H1 (cell line): ENCODE results near the gene TBX15. TPM values are rescaled to one million over a fixed set of nuclear protein-coding genes. Genes with fewer than 3 reads are reported as not detected.
A peak's percentile ranks its signal among the peaks of the same experiment; 100 is the strongest.

Source experiments
- CTCF ChIA-PET: fragments of 300-600 bp; sonication (Branson Sonifier 250); formaldehyde crosslinking; loops from one replicate; lab custom pipeline; 2021; ENCODE audit not compliant: partially characterized antibody; lab: Charles Lee
- POLR2A ChIA-PET: fragments of 300-600 bp; sonication (Branson Sonifier 250); formaldehyde crosslinking; loops from one replicate; lab custom pipeline; 2021; ENCODE audit warnings: inconsistent platforms; ENCODE audit not compliant: partially characterized antibody; lab: Charles Lee
- DNase-seq, 2 experiments: peaks; one replicate each; pipeline versions ENCODE4 v3.0.0 to v3.0.0-alpha.2; 2010 to 2022; ENCODE audit warnings: low spot score in 2 of 2, low read depth in 1 of 2, mixed read lengths in 1 of 2
- FAIRE-seq: peaks from 2 replicates; lab custom pipeline; 2011; peaks lifted over from hg19 to GRCh38; lab: Jason Lieb, UNC
- H2AFZ ChIP-seq: 2 replicates; pipeline ENCODE4 v1.8.1; 2012; ENCODE audit warnings: low read length, inconsistent platforms
- H2AK5ac ChIP-seq: 2 replicates; pipeline ENCODE4 v1.6.1; 2013; ENCODE audit warnings: low read depth, low read length
- H2BK120ac ChIP-seq: replicated peaks from 2 replicates; pipeline ENCODE3; 2013; ENCODE audit warnings: low read depth, low read length, inconsistent platforms
- H2BK12ac ChIP-seq: 2 replicates; pipeline ENCODE4 v1.6.1; 2013; ENCODE audit warnings: low read depth, low read length
- H2BK15ac ChIP-seq: 2 replicates; pipeline ENCODE4 v1.6.1; 2013; ENCODE audit warnings: low read length
- H2BK20ac ChIP-seq: 2 replicates; pipeline ENCODE4 v1.6.1; 2013; ENCODE audit warnings: low read length
- H2BK5ac ChIP-seq: 2 replicates; pipeline ENCODE4 v1.6.1; 2013; ENCODE audit warnings: low read depth, low read length
- H3K14ac ChIP-seq: 2 replicates; pipeline ENCODE4 v1.6.1; 2013; ENCODE audit warnings: inconsistent platforms; ENCODE audit not compliant: insufficient read length
- H3K18ac ChIP-seq: 2 replicates; pipeline ENCODE4 v1.6.1; 2013; ENCODE audit warnings: low read length; ENCODE audit errors: extremely low read depth
- H3K23ac ChIP-seq: 2 replicates; pipeline ENCODE4 v1.6.1; 2013; ENCODE audit warnings: inconsistent platforms; ENCODE audit not compliant: insufficient read length
- H3K23me2 ChIP-seq: 2 replicates; pipeline ENCODE4 v1.6.1; 2013; ENCODE audit warnings: low read depth, low read length
- H3K27ac ChIP-seq: 2 replicates; pipeline ENCODE4 v1.6.1; 2011; ENCODE audit warnings: low read depth, low read length, inconsistent platforms
- H3K27me3 ChIP-seq, 4 experiments: replicated peaks in 1 of 4; 1 replicate in 1 of 4; 2 replicates in 3 of 4; pipeline versions ENCODE4 v1.6.1 to v1.8.1; 2011 to 2013; ENCODE audit warnings: low read length in 3 of 4, mild to moderate bottlenecking in 3 of 4, inconsistent platforms in 2 of 4, mixed read lengths in 2 of 4, moderate library complexity in 1 of 4; ENCODE audit not compliant: control insufficient read depth in 3 of 4, insufficient read depth in 3 of 4; ENCODE audit errors: extremely low read depth in 1 of 4
- H3K36me3 ChIP-seq, 4 experiments: 2 replicates each; pipeline versions ENCODE4 v1.6.1 to v1.8.1; 2011 to 2013; ENCODE audit warnings: mild to moderate bottlenecking in 4 of 4, low read length in 3 of 4, moderate library complexity in 2 of 4, control low read depth in 1 of 4, inconsistent platforms in 1 of 4; ENCODE audit not compliant: insufficient read depth in 4 of 4, control insufficient read depth in 2 of 4
- H3K4ac ChIP-seq: replicated peaks from 2 replicates; pipeline ENCODE3; 2013; ENCODE audit warnings: low read length, low read depth, mixed read lengths, inconsistent platforms; ENCODE audit not compliant: insufficient read length
- H3K4me1 ChIP-seq, 4 experiments: replicated peaks in 1 of 4; 1 replicate in 1 of 4; 2 replicates in 3 of 4; pipeline versions ENCODE4 v1.6.1 to v1.8.1; 2011 to 2013; ENCODE audit warnings: low read length in 3 of 4, inconsistent platforms in 2 of 4, mixed read lengths in 1 of 4; ENCODE audit not compliant: insufficient read depth in 4 of 4, control insufficient read depth in 3 of 4
- H3K4me2 ChIP-seq, 2 experiments: 2 replicates each; pipeline versions ENCODE4 v1.6.1 to v1.8.1; 2011 to 2013; ENCODE audit warnings: low read depth in 2 of 2, low read length in 2 of 2, control low read depth in 1 of 2, inconsistent platforms in 1 of 2, mild to moderate bottlenecking in 1 of 2; ENCODE audit not compliant: insufficient read depth in 1 of 2
- H3K4me3 ChIP-seq, 4 experiments: fragments of 200-600, 300-600 bp in 1 of 4; sonication (generic), shearing (Covaris generic), sonication (Bioruptor Twin) in 1 of 4; 2 replicates each; pipeline versions ENCODE4 v1.5.1 to v1.8.1; 2011 to 2016; ENCODE audit warnings: low read length in 4 of 4, low read depth in 3 of 4, control low read depth in 2 of 4, inconsistent platforms in 2 of 4, mild to moderate bottlenecking in 2 of 4, mixed read lengths in 1 of 4, moderate library complexity in 1 of 4; ENCODE audit not compliant: insufficient read depth in 2 of 4; ENCODE audit errors: extremely low read depth in 1 of 4
- H3K56ac ChIP-seq: replicated peaks from 2 replicates; pipeline ENCODE3; 2013; ENCODE audit warnings: low read depth, mild to moderate bottlenecking, mixed read lengths, low read length, inconsistent platforms; ENCODE audit not compliant: insufficient read length
- H3K79me1 ChIP-seq: 2 replicates; pipeline ENCODE4 v1.6.1; 2013; ENCODE audit warnings: low read depth, low read length, control low read depth
- H3K79me2 ChIP-seq, 2 experiments: 2 replicates each; pipeline versions ENCODE4 v1.6.1 to v1.8.1; 2012 to 2013; ENCODE audit warnings: low read length in 2 of 2, mild to moderate bottlenecking in 2 of 2, inconsistent platforms in 1 of 2; ENCODE audit not compliant: insufficient read depth in 2 of 2, control insufficient read depth in 1 of 2
- H3K9ac ChIP-seq, 4 experiments: replicated peaks in 1 of 4; 1 replicate in 1 of 4; 2 replicates in 3 of 4; pipeline versions ENCODE4 v1.6.1 to v1.8.1; 2011 to 2013; ENCODE audit warnings: low read depth in 3 of 4, low read length in 3 of 4, control low read depth in 2 of 4, mild to moderate bottlenecking in 2 of 4, moderate library complexity in 2 of 4, inconsistent platforms in 1 of 4; ENCODE audit errors: extremely low read depth in 1 of 4
- H3K9me3 ChIP-seq, 2 experiments: 2 replicates each; pipeline versions ENCODE4 v1.6.1 to v1.8.1; 2012 to 2013; ENCODE audit warnings: mild to moderate bottlenecking in 2 of 2, moderate library complexity in 2 of 2, control low read depth in 1 of 2, inconsistent platforms in 1 of 2, low read depth in 1 of 2, low read length in 1 of 2, mixed read lengths in 1 of 2; ENCODE audit not compliant: insufficient read depth in 2 of 2
- H4K20me1 ChIP-seq, 2 experiments: replicated peaks in 1 of 2; 2 replicates each; pipeline versions ENCODE3 to v1.8.1; 2011 to 2013; ENCODE audit warnings: inconsistent platforms in 2 of 2, low read length in 2 of 2, mild to moderate bottlenecking in 1 of 2; ENCODE audit not compliant: insufficient read depth in 2 of 2, control insufficient read depth in 1 of 2
- H4K5ac ChIP-seq: 2 replicates; pipeline ENCODE4 v1.6.1; 2013; ENCODE audit warnings: low read length, low read depth, mixed read lengths, inconsistent platforms; ENCODE audit not compliant: insufficient read length
- H4K8ac ChIP-seq: 2 replicates; pipeline ENCODE4 v1.8.0; 2013; ENCODE audit warnings: mild to moderate bottlenecking, moderate library complexity, low read length, inconsistent platforms; ENCODE audit not compliant: insufficient read depth; ENCODE audit errors: extremely low read depth
- H4K91ac ChIP-seq: replicated peaks from 2 replicates; pipeline ENCODE3; 2013; ENCODE audit warnings: low read length, mixed read lengths, inconsistent platforms; ENCODE audit not compliant: insufficient read length
- ATF3 ChIP-seq: IDR thresholded peaks from 2 replicates; pipeline ENCODE4 v1.6.1; 2011; ENCODE audit warnings: low read depth, mild to moderate bottlenecking, low read length; ENCODE audit not compliant: insufficient read depth
- CTCF ChIP-seq, 3 experiments: IDR thresholded peaks; 1 replicate in 2 of 3; 2 replicates in 1 of 3; pipeline versions ENCODE4 v1.5.1 to v1.6.1; 2011; ENCODE audit warnings: low read length in 3 of 3, mild to moderate bottlenecking in 3 of 3, inconsistent platforms in 2 of 3, low read depth in 1 of 3, moderate library complexity in 1 of 3; ENCODE audit not compliant: insufficient read depth in 1 of 3; ENCODE audit errors: control extremely low read depth in 1 of 3
- EZH2 ChIP-seq: fragments of 200-600 bp; sonication (generic); IDR thresholded peaks from 2 replicates; pipeline ENCODE4 v1.7.1; 2012; ENCODE audit warnings: low read depth, mild to moderate bottlenecking, moderate library complexity, low read length, inconsistent platforms; ENCODE audit not compliant: severe bottlenecking
- FOSL1 ChIP-seq: IDR thresholded peaks from 2 replicates; pipeline ENCODE4 v1.6.1; 2011; ENCODE audit warnings: mild to moderate bottlenecking, low read depth, low read length, moderate library complexity; ENCODE audit not compliant: insufficient read depth
- JUN ChIP-seq: IDR thresholded peaks from 2 replicates; pipeline ENCODE4 v1.6.1; 2011; ENCODE audit warnings: low read depth, mild to moderate bottlenecking, improper control_type of control experiment, low read length
- MAFK ChIP-seq: IDR thresholded peaks from 2 replicates; pipeline ENCODE4 v1.6.1; 2012; ENCODE audit warnings: low read depth, mild to moderate bottlenecking, improper control_type of control experiment, low read length
- RXRA ChIP-seq: IDR thresholded peaks from 2 replicates; pipeline ENCODE4 v1.6.1; 2011; ENCODE audit warnings: low read depth, mild to moderate bottlenecking, low read length, moderate library complexity; ENCODE audit not compliant: insufficient read depth
- WGBS, 2 experiments: shearing (Covaris generic) in 1 of 2; methylation state at CpG; one replicate each; pipeline versions ENCODE4 v1.1.6 to v1.1.7; 2013 to 2015; ENCODE audit warnings: low lambda C conversion rate in 2 of 2, mixed read lengths in 2 of 2, inconsistent platforms in 1 of 2, low coverage in 1 of 2, missing lambda C conversion rate in 1 of 2; ENCODE audit not compliant: insufficient replicate concordance in 2 of 2, insufficient coverage in 1 of 2, insufficient read length in 1 of 2; ENCODE audit errors: extremely low coverage in 1 of 2, missing lambda C conversion rate in 1 of 2; 5-methylcytosine and 5-hydroxymethylcytosine counted together
- polyA plus RNA-seq, 7 experiments: library from polyadenylated mRNA; depleted of rRNA in 3 of 7; stranded (reverse) in 5 of 7; unstranded in 2 of 7; fragments of >200 nt in 5 of 7; fragments of 200-250 nt in 2 of 7; gene quantifications; 1 replicate in 5 of 7; 2 replicates in 1 of 7; 4 replicates in 1 of 7; pipeline versions ENCODE4 v1.2.1 to v1.2.3, GENCODE V29; 2011 to 2013; ENCODE audit warnings: missing spikeins in 2 of 7, mixed read lengths in 2 of 7
- total RNA-seq: library from RNA; stranded (reverse); fragmentation: NEBNext Ultra II Directional; extraction: Animal tissue kit (Norgen Biotek cat#: 25700); gene quantifications from 2 replicates; pipeline ENCODE4 v1.2.1, GENCODE V29; 2021

The TBX15 gene
- total and polyA plus RNA-seq, 2 of the 8 experiments (the other 6 are each of a cell fraction or from before 2014, with no cell fraction given) = 0.14 to 0.24 TPM

GRCh38 chr1:119007670-119008482 lies 19.7 kb upstream of the TBX15 start:
- no peak overlapping the region for H3K14ac ChIP-seq
- TF ChIP-seq ATF3 (no peak), CTCF (IDR thresholded peaks at IDR 0.05; ENCODE audit: control extremely low read depth in 1 of 3, insufficient read depth in 1 of 3, low read depth in 1 of 3, low read length in 3 of 3) (no peak), JUN (no peak), MAFK (no peak), RXRA (no peak), FOSL1 (no peak), EZH2 (peak; percentile 96)

More at GRCh38 chr1:119007670-119008482, 19.7 kb upstream of the TBX15 start:
- CTCF ChIA-PET = interaction anchor here (0.6 to 3.2 kb wide), 41 partner anchors 8 to 990 kb away, joined by 3 to 24 read pairs (median 4); partner anchors contain the start of gene TBX15
- Histone ChIP-seq H3K23me2 (peaks cover 2% of the 10 kb centered on the region; the same call in 1 of the 2 replicates), H3K27me3 (peaks cover 56 to 69% (median 62%) of the 10 kb centered on the region in 4 experiments), H3K18ac (no peak overlapping the region), H3K27ac (no peak overlapping the region), H4K20me1 (peaks cover 0 to 9% of the 10 kb centered on the region in 2 experiments), H3K23ac (no peak overlapping the region), H3K79me1 (no peaks in the 10 kb centered on the region), H3K9me3 (no peaks in the 10 kb centered on the region), H2BK120ac (no peak overlapping the region), H4K8ac (no peak overlapping the region), H3K4me2 (peak overlapping the region; percentile 53 to 82), H2BK15ac (peak overlapping the region; percentile 12; the same call in 1 of the 2 replicates), H3K9ac (no peak overlapping the region), H4K91ac (no peak overlapping the region), H4K5ac (no peak overlapping the region), H2AFZ (peak overlapping the region; percentile 12; the same call in 1 of the 2 replicates), H3K4me1 (peaks cover 0 to 16% (median 9%) of the 10 kb centered on the region in 4 experiments; a peak in 6 of 7 replicates), H3K4ac (no peak overlapping the region), H3K56ac (no peak overlapping the region), H2BK20ac (0 out of 2 replicates have a peak overlapping the region, but pooled peaks have one; percentile 26), H3K4me3 (peak overlapping the region in 3 of 4 experiments; percentile 10 to 57 (median 27); a peak in 4 of 8 replicates), H3K79me2 (no peaks in the 10 kb centered on the region), H2BK12ac (0 out of 2 replicates have a peak overlapping the region, but pooled peaks have one; percentile 50), H2BK5ac (no peak overlapping the region), H3K36me3 (peaks cover 0 to 5% (median 0%) of the 10 kb centered on the region in 4 experiments; a peak in 1 of 8 replicates), H2AK5ac (no peak overlapping the region)
- WGBS, 2 experiments = 2% methylated on average over 53 of the region's 61 CpGs; no CpG with 5 or more reads in 1 of the 2 experiments
- POLR2A ChIA-PET = interaction anchor here (0.7 to 0.9 kb wide), 3 partner anchors 22 to 48 kb away, joined by 3 to 4 read pairs (median 3); no protein-coding TSS in a partner anchor
- DNase-seq = peak in 1 of 2 experiments; percentile 74
- FAIRE-seq = no peak
